HepG2 (cell line): Measurements from ENCODE around the gene ACOT8. TPM values are rescaled to one million over a fixed set of nuclear protein-coding genes. Genes with fewer than 3 reads are reported as not detected.

Experiments
- ADNP ChIP-seq: sonication (generic); formaldehyde crosslinking; IDR thresholded peaks from 2 replicates; pipeline ENCODE4 v1.4.0; 2020; ENCODE audit warnings: missing genetic modification reagents
- BCL6 ChIP-seq: IDR thresholded peaks from 2 replicates; pipeline ENCODE4 v1.6.1; 2016; ENCODE audit warnings: missing genetic modification reagents, missing compliant biosample characterization
- CENPT ChIP-seq: sonication (generic); formaldehyde crosslinking; IDR thresholded peaks from 2 replicates; pipeline ENCODE4 v1.8.0; 2022; ENCODE audit warnings: low read depth, mild to moderate bottlenecking, moderate library complexity, missing genetic modification reagents
- ELF1 ChIP-seq: sonication (generic); formaldehyde crosslinking; IDR thresholded peaks from 2 replicates; pipeline ENCODE4 v1.4.0; 2020; ENCODE audit warnings: missing genetic modification reagents
- GZF1 ChIP-seq: sonication (generic); formaldehyde crosslinking; IDR thresholded peaks from 2 replicates; pipeline ENCODE4 v1.5.1; 2020; ENCODE audit warnings: mild to moderate bottlenecking, missing genetic modification reagents
- MBNL3 ChIP-seq: fragments of 250-450 bp; sonication (Bioruptor Pico); conservative IDR thresholded peaks from 2 replicates; pipeline ENCODE4 v1.8.0; 2022; ENCODE audit warnings: mild to moderate bottlenecking, inconsistent platforms
- MTA1 ChIP-seq: sonication (generic); formaldehyde crosslinking; IDR thresholded peaks from 2 replicates; pipeline ENCODE4 v1.4.0; 2020; ENCODE audit warnings: missing genetic modification reagents, mild to moderate bottlenecking, borderline replicate concordance
- MYC ChIP-seq: sonication (generic); formaldehyde crosslinking; IDR thresholded peaks from 2 replicates; pipeline ENCODE4 v1.9.0; 2021; ENCODE audit warnings: missing genetic modification reagents, borderline replicate concordance
- NCOA5 ChIP-seq: sonication (generic); formaldehyde crosslinking; IDR thresholded peaks from 2 replicates; pipeline ENCODE4 v1.4.0; 2020; ENCODE audit warnings: missing genetic modification reagents
- NFKBIZ ChIP-seq: IDR thresholded peaks from 2 replicates; pipeline ENCODE4 v1.6.1; 2018; ENCODE audit warnings: missing genetic modification reagents, missing compliant biosample characterization
- POLR2A ChIP-seq, 2 experiments: IDR thresholded peaks; 2 replicates each; pipeline ENCODE4 v1.6.1; 2011; ENCODE audit warnings: low read depth in 2 of 2, low read length in 2 of 2, mild to moderate bottlenecking in 1 of 2, moderate library complexity in 1 of 2; ENCODE audit not compliant: insufficient read depth in 1 of 2
- POLR2AphosphoS2 ChIP-seq: IDR thresholded peaks from 2 replicates; pipeline ENCODE4 v1.6.1; 2011; ENCODE audit warnings: low read depth, low read length, improper control_type of control experiment
- PRPF4 ChIP-seq: fragments of 200-400 bp; formaldehyde crosslinking; IDR thresholded peaks from 2 replicates; pipeline ENCODE4 v1.6.1; 2016; ENCODE audit warnings: low read length, low read depth; ENCODE audit not compliant: poor library complexity, severe bottlenecking
- RBAK ChIP-seq: sonication (generic); formaldehyde crosslinking; IDR thresholded peaks from 2 replicates; pipeline ENCODE4 v1.5.1; 2020; ENCODE audit warnings: mild to moderate bottlenecking, missing genetic modification reagents
- SOX13 ChIP-seq, 3 experiments: fragments of 450-650 bp in 1 of 3; sonication (generic) in 1 of 3; formaldehyde crosslinking in 1 of 3; IDR thresholded peaks in 2 of 3; conservative IDR thresholded peaks in 1 of 3; 2 replicates each; pipeline versions ENCODE4 v1.5.0 to v1.6.1; 2016 to 2020; ENCODE audit warnings: antibody characterized with exemption in 1 of 3, mild to moderate bottlenecking in 1 of 3, missing compliant biosample characterization in 1 of 3, missing genetic modification reagents in 1 of 3, moderate library complexity in 1 of 3
- SYNCRIP ChIP-seq: fragments of 200-400 bp; formaldehyde crosslinking; IDR thresholded peaks from 2 replicates; pipeline ENCODE4 v1.6.1; 2018; ENCODE audit warnings: mild to moderate bottlenecking, low read depth, low read length; ENCODE audit not compliant: insufficient read depth
- U2AF1 ChIP-seq: fragments of 200-400 bp; formaldehyde crosslinking; optimal IDR thresholded peaks from 2 replicates; pipeline ENCODE3; 2017; ENCODE audit warnings: mild to moderate bottlenecking, low read depth, low read length
- ZBTB38 ChIP-seq: sonication (generic); formaldehyde crosslinking; IDR thresholded peaks from 2 replicates; pipeline ENCODE4 v1.5.1; 2020; ENCODE audit warnings: mild to moderate bottlenecking, missing genetic modification reagents
- ZKSCAN8 ChIP-seq: IDR thresholded peaks from 2 replicates; pipeline ENCODE4 v1.6.1; 2016; ENCODE audit warnings: borderline replicate concordance, missing genetic modification reagents, missing compliant biosample characterization
- ZNF138 ChIP-seq: sonication (generic); formaldehyde crosslinking; IDR thresholded peaks from 2 replicates; pipeline ENCODE4 v1.5.0; 2020; ENCODE audit warnings: mild to moderate bottlenecking, low read depth, missing genetic modification reagents
- ZNF274 ChIP-seq: sonication (generic); formaldehyde crosslinking; IDR thresholded peaks from 2 replicates; pipeline ENCODE4 v1.5.1; 2020; ENCODE audit warnings: mild to moderate bottlenecking, missing genetic modification reagents
- ZNF296 ChIP-seq: sonication (generic); formaldehyde crosslinking; conservative IDR thresholded peaks from 2 replicates; pipeline ENCODE4 v1.5.0; 2020; ENCODE audit warnings: mild to moderate bottlenecking, missing genetic modification reagents
- ZNF558 ChIP-seq: sonication (generic); formaldehyde crosslinking; IDR thresholded peaks from 2 replicates; pipeline ENCODE4 v1.9.0; 2022; ENCODE audit warnings: mild to moderate bottlenecking, missing genetic modification reagents, borderline replicate concordance
- ZNF563 ChIP-seq: sonication (generic); formaldehyde crosslinking; IDR thresholded peaks from 2 replicates; pipeline ENCODE4 v1.8.0; 2022; ENCODE audit warnings: mild to moderate bottlenecking, moderate library complexity, missing genetic modification reagents
- ZNF605 ChIP-seq: sonication (generic); formaldehyde crosslinking; IDR thresholded peaks from 2 replicates; pipeline ENCODE4 v1.8.0; 2022; ENCODE audit warnings: mild to moderate bottlenecking, missing genetic modification reagents
- ZNF773 ChIP-seq: sonication (generic); formaldehyde crosslinking; IDR thresholded peaks from 2 replicates; pipeline ENCODE4 v1.4.0; 2020; ENCODE audit warnings: missing genetic modification reagents, borderline replicate concordance
- ZNF782 ChIP-seq: sonication (generic); formaldehyde crosslinking; IDR thresholded peaks from 2 replicates; pipeline ENCODE4 v1.4.0; 2020; ENCODE audit warnings: missing genetic modification reagents, mild to moderate bottlenecking, borderline replicate concordance
- polyA plus RNA-seq, 8 experiments: library from polyadenylated mRNA; depleted of rRNA in 3 of 8; stranded (reverse) in 7 of 8; unstranded in 1 of 8; fragments of >200 nt; fragmentation: Illumina TruSeq in 4 of 8; extraction: Trizol in 4 of 8; gene quantifications; 2 replicates each; pipeline versions ENCODE4 v1.2.1 to v1.2.3, GENCODE V29; 2011 to 2016; ENCODE audit warnings: low read depth in 4 of 8, missing spikeins in 1 of 8, mixed read lengths in 1 of 8; ENCODE audit not compliant: insufficient read depth in 1 of 8
- total RNA-seq, 5 experiments: library from RNA; depleted of rRNA; stranded (reverse); fragments of >200 nt; fragmentation: Illumina TruSeq; extraction: Trizol; gene quantifications; 2 replicates each; pipeline ENCODE4 v1.2.3, GENCODE V29; 2016; ENCODE audit warnings: low read depth in 1 of 5
- TF ChIP-seq, protein P1 (sequence below): sonication (generic); formaldehyde crosslinking; IDR thresholded peaks from 2 replicates; pipeline ENCODE4 v1.8.1; 2023; ENCODE audit warnings: mild to moderate bottlenecking, missing genetic modification reagents
- TF ChIP-seq, protein P2 (sequence below): sonication (generic); formaldehyde crosslinking; IDR thresholded peaks from 2 replicates; pipeline ENCODE4 v1.4.0; 2020; ENCODE audit warnings: mild to moderate bottlenecking, low read depth, missing genetic modification reagents
- TF ChIP-seq, protein P3 (sequence below): sonication (generic); formaldehyde crosslinking; IDR thresholded peaks from 2 replicates; pipeline ENCODE4 v1.4.0; 2020; ENCODE audit warnings: missing genetic modification reagents, low read depth, mild to moderate bottlenecking, borderline replicate concordance

ACOT8 gene
- total and polyA plus RNA-seq, 2 of the 13 experiments (the other 11 are each of a cell fraction or from before 2014, with no cell fraction given) = 31.4 to 45.5 TPM

DNA sequence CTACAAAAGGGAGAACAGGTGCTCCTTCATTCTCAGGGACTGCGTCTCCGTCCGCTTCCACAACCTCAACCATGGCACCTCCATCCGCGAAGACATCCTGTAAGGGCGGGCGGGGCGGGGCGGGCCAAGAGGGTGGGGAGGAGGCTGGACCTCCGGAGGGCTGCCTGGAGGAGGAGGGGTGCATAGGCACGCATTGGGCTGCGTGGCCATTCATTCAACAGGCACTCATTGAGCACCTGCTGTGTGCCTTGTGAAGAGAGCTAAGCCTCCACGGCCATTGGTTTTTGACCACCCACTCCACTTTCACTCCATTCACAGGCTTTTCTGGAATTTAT lies 657 bp upstream of the ACOT8 start (continued):
- TF ChIP-seq ZNF558 (CRISPR knock-in tag) (0 out of 2 replicates have a peak, but pooled peaks have one; percentile 4), ZNF605 (CRISPR knock-in tag) (no peak), GZF1 (CRISPR knock-in tag) (no peak), ZNF138 (CRISPR knock-in tag) (no peak), NFKBIZ (CRISPR knock-in tag) (no peak), RBAK (CRISPR knock-in tag) (no peak), BCL6 (no peak), U2AF1 (no peak), SOX13 (IDR thresholded peaks at IDR 0.05) (0 out of 2 replicates have a peak, but pooled peaks have one; percentile 4), SOX13 (CRISPR knock-in tag; conservative IDR thresholded peaks at IDR 0.05 in 1 of 2, IDR thresholded peaks at IDR 0.05 in 1 of 2) (no peak), MYC (CRISPR knock-in tag) (0 out of 2 replicates have a peak, but pooled peaks have one; percentile 10), MBNL3 (no peak), CENPT (no peak), ELF1 (CRISPR knock-in tag) (no peak), ZNF296 (CRISPR knock-in tag) (0 out of 2 replicates have a peak, but pooled peaks have one; percentile 21), POLR2A (IDR thresholded peaks at IDR 0.05; ENCODE audit: insufficient read depth in 1 of 2, low read depth in 2 of 2, low read length in 2 of 2) (no peak), MTA1 (no peak), PRPF4 (no peak), NCOA5 (CRISPR knock-in tag) (no peak), ZNF274 (CRISPR knock-in tag) (0 out of 2 replicates have a peak, but pooled peaks have one; percentile 11), SYNCRIP (no peak), ADNP (CRISPR knock-in tag) (0 out of 2 replicates have a peak, but pooled peaks have one; percentile 51), ZBTB38 (CRISPR knock-in tag) (peak; percentile 30; the same call in 1 of the 2 replicates), POLR2AphosphoS2 (no peak), ZNF773 (CRISPR knock-in tag) (peak; percentile 15; the same call in 1 of the 2 replicates), ZNF563 (no peak), ZNF782 (CRISPR knock-in tag) (no peak), ZKSCAN8 (CRISPR knock-in tag) (peak; percentile 84; the same call in 1 of the 2 replicates)
- TF ChIP-seq, protein P1, sequence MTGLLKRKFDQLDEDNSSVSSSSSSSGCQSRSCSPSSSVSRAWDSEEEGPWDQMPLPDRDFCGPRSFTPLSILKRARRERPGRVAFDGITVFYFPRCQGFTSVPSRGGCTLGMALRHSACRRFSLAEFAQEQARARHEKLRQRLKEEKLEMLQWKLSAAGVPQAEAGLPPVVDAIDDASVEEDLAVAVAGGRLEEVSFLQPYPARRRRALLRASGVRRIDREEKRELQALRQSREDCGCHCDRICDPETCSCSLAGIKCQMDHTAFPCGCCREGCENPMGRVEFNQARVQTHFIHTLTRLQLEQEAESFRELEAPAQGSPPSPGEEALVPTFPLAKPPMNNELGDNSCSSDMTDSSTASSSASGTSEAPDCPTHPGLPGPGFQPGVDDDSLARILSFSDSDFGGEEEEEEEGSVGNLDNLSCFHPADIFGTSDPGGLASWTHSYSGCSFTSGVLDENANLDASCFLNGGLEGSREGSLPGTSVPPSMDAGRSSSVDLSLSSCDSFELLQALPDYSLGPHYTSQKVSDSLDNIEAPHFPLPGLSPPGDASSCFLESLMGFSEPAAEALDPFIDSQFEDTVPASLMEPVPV (CRISPR knock-in tag) = no peak
- TF ChIP-seq, protein P2, sequence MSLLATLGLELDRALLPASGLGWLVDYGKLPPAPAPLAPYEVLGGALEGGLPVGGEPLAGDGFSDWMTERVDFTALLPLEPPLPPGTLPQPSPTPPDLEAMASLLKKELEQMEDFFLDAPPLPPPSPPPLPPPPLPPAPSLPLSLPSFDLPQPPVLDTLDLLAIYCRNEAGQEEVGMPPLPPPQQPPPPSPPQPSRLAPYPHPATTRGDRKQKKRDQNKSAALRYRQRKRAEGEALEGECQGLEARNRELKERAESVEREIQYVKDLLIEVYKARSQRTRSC (CRISPR knock-in tag) = no peak
- TF ChIP-seq, protein P3, sequence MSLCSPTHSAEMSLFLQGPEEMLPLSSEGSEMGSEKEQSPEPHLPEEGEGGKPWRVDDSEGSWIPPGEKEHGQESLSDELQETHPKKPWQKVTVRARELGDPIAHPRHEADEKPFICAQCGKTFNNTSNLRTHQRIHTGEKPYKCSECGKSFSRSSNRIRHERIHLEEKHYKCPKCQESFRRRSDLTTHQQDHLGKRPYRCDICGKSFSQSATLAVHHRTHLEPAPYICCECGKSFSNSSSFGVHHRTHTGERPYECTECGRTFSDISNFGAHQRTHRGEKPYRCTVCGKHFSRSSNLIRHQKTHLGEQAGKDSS (CRISPR knock-in tag) = 0 out of 2 replicates have a peak, but pooled peaks have one; percentile 5
